Panc1 (cell line): ENCODE results near the gene BRAF.

Experiments used
- POLR2AphosphoS5 ChIP-seq: IDR thresholded peaks from 2 replicates; pipeline ENCODE4 v1.6.1; 2012; ENCODE audit warnings: mild to moderate bottlenecking, low read depth, low read length, moderate library complexity
- SIN3A ChIP-seq: IDR thresholded peaks from 2 replicates; pipeline ENCODE4 v1.6.1; 2012; ENCODE audit warnings: low read depth, mild to moderate bottlenecking, low read length, moderate library complexity, borderline replicate concordance; ENCODE audit not compliant: insufficient read depth
- TCF7L2 ChIP-seq: IDR thresholded peaks from 2 replicates; pipeline ENCODE4 v1.6.1; 2011; ENCODE audit warnings: mild to moderate bottlenecking, low read depth, low read length, inconsistent platforms
- TF ChIP-seq, protein P1 (sequence below): fragments of 450-650 bp; IDR thresholded peaks from 2 replicates; pipeline ENCODE4 v1.5.1; 2017; ENCODE audit warnings: mild to moderate bottlenecking
- TF ChIP-seq, protein P2 (sequence below), 2 experiments: IDR thresholded peaks; 2 replicates each; pipeline ENCODE4 v1.6.1; 2011 to 2012; ENCODE audit warnings: low read depth in 2 of 2, control low read depth in 1 of 2, low read length in 1 of 2, mild to moderate bottlenecking in 1 of 2, moderate library complexity in 1 of 2; ENCODE audit not compliant: insufficient read depth in 1 of 2

DNA sequence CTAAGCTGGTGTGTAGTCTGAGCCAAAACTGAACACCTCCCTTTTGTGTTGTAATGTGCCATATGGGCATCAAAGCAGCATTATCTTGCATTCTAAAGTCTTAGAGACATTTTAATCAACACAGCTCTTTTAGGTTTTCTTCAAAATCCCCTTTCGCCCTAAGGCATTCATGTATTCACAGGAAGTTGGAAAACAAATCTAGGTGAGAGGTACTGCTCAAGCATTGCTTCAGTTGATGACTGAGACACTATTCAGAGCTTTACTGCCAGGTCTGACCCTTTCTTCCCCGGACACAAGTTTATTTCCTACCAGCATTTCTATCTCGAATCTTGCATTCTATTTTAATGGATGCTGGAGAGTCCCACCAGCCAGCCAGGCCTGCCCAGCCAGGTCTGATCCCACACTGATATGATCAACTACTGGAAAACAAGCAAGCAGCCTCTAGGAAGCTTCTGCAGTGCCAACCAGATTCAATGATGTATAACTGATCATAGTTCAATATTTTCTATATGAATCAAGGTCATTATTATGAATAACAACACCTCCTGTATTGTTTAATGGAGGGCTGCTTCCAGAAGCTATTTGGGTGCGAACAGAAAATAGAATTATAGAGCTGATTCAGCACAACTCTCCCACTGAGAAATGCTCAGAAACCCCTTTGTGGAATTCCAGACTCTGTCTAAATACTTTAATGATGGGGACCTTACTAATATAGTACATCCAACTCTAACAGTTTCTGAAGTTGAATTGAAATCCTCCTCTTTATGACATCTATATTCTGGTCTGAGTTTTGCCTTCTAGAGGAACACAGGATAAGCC lies 4.0 kb upstream of the BRAF start:
- TF ChIP-seq, protein P1, sequence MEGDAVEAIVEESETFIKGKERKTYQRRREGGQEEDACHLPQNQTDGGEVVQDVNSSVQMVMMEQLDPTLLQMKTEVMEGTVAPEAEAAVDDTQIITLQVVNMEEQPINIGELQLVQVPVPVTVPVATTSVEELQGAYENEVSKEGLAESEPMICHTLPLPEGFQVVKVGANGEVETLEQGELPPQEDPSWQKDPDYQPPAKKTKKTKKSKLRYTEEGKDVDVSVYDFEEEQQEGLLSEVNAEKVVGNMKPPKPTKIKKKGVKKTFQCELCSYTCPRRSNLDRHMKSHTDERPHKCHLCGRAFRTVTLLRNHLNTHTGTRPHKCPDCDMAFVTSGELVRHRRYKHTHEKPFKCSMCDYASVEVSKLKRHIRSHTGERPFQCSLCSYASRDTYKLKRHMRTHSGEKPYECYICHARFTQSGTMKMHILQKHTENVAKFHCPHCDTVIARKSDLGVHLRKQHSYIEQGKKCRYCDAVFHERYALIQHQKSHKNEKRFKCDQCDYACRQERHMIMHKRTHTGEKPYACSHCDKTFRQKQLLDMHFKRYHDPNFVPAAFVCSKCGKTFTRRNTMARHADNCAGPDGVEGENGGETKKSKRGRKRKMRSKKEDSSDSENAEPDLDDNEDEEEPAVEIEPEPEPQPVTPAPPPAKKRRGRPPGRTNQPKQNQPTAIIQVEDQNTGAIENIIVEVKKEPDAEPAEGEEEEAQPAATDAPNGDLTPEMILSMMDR, result no peak
- TF ChIP-seq, protein P2, sequence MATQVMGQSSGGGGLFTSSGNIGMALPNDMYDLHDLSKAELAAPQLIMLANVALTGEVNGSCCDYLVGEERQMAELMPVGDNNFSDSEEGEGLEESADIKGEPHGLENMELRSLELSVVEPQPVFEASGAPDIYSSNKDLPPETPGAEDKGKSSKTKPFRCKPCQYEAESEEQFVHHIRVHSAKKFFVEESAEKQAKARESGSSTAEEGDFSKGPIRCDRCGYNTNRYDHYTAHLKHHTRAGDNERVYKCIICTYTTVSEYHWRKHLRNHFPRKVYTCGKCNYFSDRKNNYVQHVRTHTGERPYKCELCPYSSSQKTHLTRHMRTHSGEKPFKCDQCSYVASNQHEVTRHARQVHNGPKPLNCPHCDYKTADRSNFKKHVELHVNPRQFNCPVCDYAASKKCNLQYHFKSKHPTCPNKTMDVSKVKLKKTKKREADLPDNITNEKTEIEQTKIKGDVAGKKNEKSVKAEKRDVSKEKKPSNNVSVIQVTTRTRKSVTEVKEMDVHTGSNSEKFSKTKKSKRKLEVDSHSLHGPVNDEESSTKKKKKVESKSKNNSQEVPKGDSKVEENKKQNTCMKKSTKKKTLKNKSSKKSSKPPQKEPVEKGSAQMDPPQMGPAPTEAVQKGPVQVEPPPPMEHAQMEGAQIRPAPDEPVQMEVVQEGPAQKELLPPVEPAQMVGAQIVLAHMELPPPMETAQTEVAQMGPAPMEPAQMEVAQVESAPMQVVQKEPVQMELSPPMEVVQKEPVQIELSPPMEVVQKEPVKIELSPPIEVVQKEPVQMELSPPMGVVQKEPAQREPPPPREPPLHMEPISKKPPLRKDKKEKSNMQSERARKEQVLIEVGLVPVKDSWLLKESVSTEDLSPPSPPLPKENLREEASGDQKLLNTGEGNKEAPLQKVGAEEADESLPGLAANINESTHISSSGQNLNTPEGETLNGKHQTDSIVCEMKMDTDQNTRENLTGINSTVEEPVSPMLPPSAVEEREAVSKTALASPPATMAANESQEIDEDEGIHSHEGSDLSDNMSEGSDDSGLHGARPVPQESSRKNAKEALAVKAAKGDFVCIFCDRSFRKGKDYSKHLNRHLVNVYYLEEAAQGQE (IDR thresholded peaks at IDR 0.05; ENCODE audit: insufficient read depth in 1 of 2, low read depth in 2 of 2, low read length in 1 of 2), result no peak
- TF ChIP-seq SIN3A (no peak), TCF7L2 (no peak), POLR2AphosphoS5 (no peak)
